Measurements from ENCODE around the gene PID1.

DNA sequence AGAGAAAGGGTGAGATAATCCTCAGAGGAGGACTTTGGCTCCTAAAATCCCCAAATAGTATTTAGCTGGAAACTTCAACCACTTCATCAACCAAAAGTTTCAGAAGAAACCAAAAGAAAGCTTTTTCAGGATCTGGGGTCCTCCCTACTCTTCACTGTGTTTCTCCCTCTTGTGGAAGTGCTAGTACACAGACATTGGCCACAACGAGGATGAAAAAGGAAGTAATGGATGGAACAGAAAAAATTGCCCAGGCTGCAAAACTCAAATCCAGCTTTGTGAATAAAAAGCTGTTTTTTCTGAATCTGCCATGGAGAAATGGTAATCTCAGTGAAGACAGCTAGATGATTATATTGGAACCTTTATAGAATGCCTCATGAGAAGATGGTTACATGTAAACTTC, 4.0 kb downstream of the PID1 start:
- TF ChIP-seq, protein P1, sequence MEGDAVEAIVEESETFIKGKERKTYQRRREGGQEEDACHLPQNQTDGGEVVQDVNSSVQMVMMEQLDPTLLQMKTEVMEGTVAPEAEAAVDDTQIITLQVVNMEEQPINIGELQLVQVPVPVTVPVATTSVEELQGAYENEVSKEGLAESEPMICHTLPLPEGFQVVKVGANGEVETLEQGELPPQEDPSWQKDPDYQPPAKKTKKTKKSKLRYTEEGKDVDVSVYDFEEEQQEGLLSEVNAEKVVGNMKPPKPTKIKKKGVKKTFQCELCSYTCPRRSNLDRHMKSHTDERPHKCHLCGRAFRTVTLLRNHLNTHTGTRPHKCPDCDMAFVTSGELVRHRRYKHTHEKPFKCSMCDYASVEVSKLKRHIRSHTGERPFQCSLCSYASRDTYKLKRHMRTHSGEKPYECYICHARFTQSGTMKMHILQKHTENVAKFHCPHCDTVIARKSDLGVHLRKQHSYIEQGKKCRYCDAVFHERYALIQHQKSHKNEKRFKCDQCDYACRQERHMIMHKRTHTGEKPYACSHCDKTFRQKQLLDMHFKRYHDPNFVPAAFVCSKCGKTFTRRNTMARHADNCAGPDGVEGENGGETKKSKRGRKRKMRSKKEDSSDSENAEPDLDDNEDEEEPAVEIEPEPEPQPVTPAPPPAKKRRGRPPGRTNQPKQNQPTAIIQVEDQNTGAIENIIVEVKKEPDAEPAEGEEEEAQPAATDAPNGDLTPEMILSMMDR (IDR thresholded peaks at IDR 0.05): no peak
- TF ChIP-seq POLR2A (IDR thresholded peaks at IDR 0.05): no peak
